ENCODE results near the gene RALA.

The RALA gene

GRCh38 chr7:39623047-39623731 lies at the start of gene RALA:
RALA (plus strand) TSS chr7:39623572; CDS start chr7:39686668, 63,096 bp downstream.
- peak; percentile 88 for DNase-seq

GRCh38 chr7:39574673-39575349 lies 48.6 kb upstream of the RALA start:
- no peak for DNase-seq

- no peak for DNase-seq
Measured at GRCh38 chr7:39577229-39577874, 46.0 kb upstream of the RALA start.

GRCh38 chr7:39580149-39580874 lies 43.1 kb upstream of the RALA start:
- DNase-seq = peak; percentile 91

GRCh38 chr7:39582536-39582935 lies 40.8 kb upstream of the RALA start:
- peak; percentile 39 for DNase-seq

GRCh38 chr7:39583539-39583938 lies 39.8 kb upstream of the RALA start:
- no peak for DNase-seq

GRCh38 chr7:39587393-39587792 lies 36.0 kb upstream of the RALA start:
- no peak for DNase-seq

GRCh38 chr7:39588416-39588815 lies 35.0 kb upstream of the RALA start:
- no peak for DNase-seq

- DNase-seq = peak; percentile 47
Measured at GRCh38 chr7:39589323-39590111, 33.9 kb upstream of the RALA start.

- DNase-seq = no peak
Measured at GRCh38 chr7:39592586-39592985, 30.8 kb upstream of the RALA start.

- no peak for DNase-seq
Measured at GRCh38 chr7:39594988-39595620, 28.3 kb upstream of the RALA start.

- DNase-seq = no peak
Measured at GRCh38 chr7:39602351-39602750, 21.0 kb upstream of the RALA start.

- DNase-seq = no peak
Measured at GRCh38 chr7:39603924-39604323, 19.4 kb upstream of the RALA start.

- DNase-seq = no peak
Measured at GRCh38 chr7:39605087-39605486, 18.3 kb upstream of the RALA start.

GRCh38 chr7:39606352-39606751 lies 17.0 kb upstream of the RALA start:
- no peak for DNase-seq

- no peak for DNase-seq
Measured at GRCh38 chr7:39606941-39607340, 16.4 kb upstream of the RALA start.

GRCh38 chr7:39607865-39608264 lies 15.5 kb upstream of the RALA start:
- DNase-seq = no peak

- DNase-seq = no peak
Measured at GRCh38 chr7:39608278-39608677, 15.1 kb upstream of the RALA start.

- no peak for DNase-seq
Measured at GRCh38 chr7:39609113-39609934, 14.0 kb upstream of the RALA start.

GRCh38 chr7:39609935-39610263 lies 13.5 kb upstream of the RALA start:
- no peak for DNase-seq

- no peak for DNase-seq
Measured at GRCh38 chr7:39613577-39613976, 9.8 kb upstream of the RALA start.
